Adrenal gland (tissue), 12 donors: ENCODE data around the gene ALPK3. TPM values are rescaled to one million over a fixed set of nuclear protein-coding genes. Genes with fewer than 3 reads are reported as not detected.
A peak's percentile ranks its signal among the peaks of the same experiment; 100 is the strongest.

Experiments used
- DNase-seq, 7 donors: peaks; one replicate each; pipeline ENCODE4 v3.0.0-alpha.2; 2019 to 2020
- H3K27ac ChIP-seq, 5 donors: fragments of 200-600 bp; sonication (generic) in 4 of 5; 1 replicate in 3 of 5; 2 replicates in 2 of 5; pipeline versions ENCODE4 v1.5.1 to v1.8.0; 2016 to 2020; ENCODE audit warnings: mild to moderate bottlenecking in 1 of 5
- H3K27me3 ChIP-seq: fragments of 200-600 bp; 2 replicates; pipeline ENCODE4 v1.8.0; 2021
- H3K36me3 ChIP-seq, 2 donors: fragments of 200-600 bp; replicated peaks in 1 of 2; 1 replicate in 1 of 2; 2 replicates in 1 of 2; pipeline versions ENCODE4 v1.5.1 to v1.8.0; 2018 to 2022
- H3K4me1 ChIP-seq, 2 donors: fragments of 200-600 bp; replicated peaks in 1 of 2; 1 replicate in 1 of 2; 2 replicates in 1 of 2; pipeline versions ENCODE4 v1.5.1 to v1.8.0; 2018 to 2021
- H3K4me3 ChIP-seq, 4 donors: fragments of 200-600 bp; sonication (generic) in 3 of 4; one replicate each; pipeline ENCODE4 v1.5.1; 2016 to 2018
- H3K9me3 ChIP-seq, 3 donors: fragments of 200-600 bp; sonication (generic) in 1 of 3; replicated peaks in 1 of 3; 1 replicate in 2 of 3; 2 replicates in 1 of 3; pipeline versions ENCODE4 v1.5.1 to v1.8.0; 2016 to 2021
- CTCF ChIP-seq, 6 experiments: fragments of 450-650 bp in 4 of 6; fragments of 200-600 bp in 2 of 6; sonication (generic) in 1 of 6; IDR thresholded peaks; 1 replicate in 5 of 6; 2 replicates in 1 of 6; pipeline versions ENCODE4 v1.5.1 to v1.8.0; 2016 to 2021; ENCODE audit warnings: antibody characterized with exemption in 6 of 6, mild to moderate bottlenecking in 2 of 6, moderate library complexity in 1 of 6
- POLR2A ChIP-seq, 2 donors: fragments of 450-650 bp; IDR thresholded peaks; one replicate each; pipeline ENCODE4 v1.6.1; 2017; ENCODE audit warnings: antibody characterized with exemption in 2 of 2, mild to moderate bottlenecking in 2 of 2, moderate library complexity in 1 of 2
- WGBS, 4 donors: extraction: QIAGEN DNeasy Blood & Tissue Kit in 2 of 4; methylation state at CpG; one replicate each; pipeline versions ENCODE4 v1.1.5 to v1.1.7; 2013 to 2017; 5-methylcytosine and 5-hydroxymethylcytosine counted together
- intact Hi-C, 2 donors: fragments of 100-400 bp; cut with DNase I; formaldehyde crosslinking; loops; one replicate each; pipeline versions ENCODE4 v1.14.1 to v1.15.0; 2022 to 2023
- polyA plus RNA-seq, 3 donors: library from polyadenylated mRNA; stranded (reverse); fragments of 200-250 nt in 2 of 3; fragments of 350-450 nt in 1 of 3; fragmentation: Illumina TruSeq in 1 of 3; extraction: RNeasy Lipid Tissue Mini Kit (QIAGEN cat#74804) in 1 of 3; gene quantifications; one replicate each; pipeline ENCODE4 v1.2.3, GENCODE V29; 2013 to 2014
- total RNA-seq, 9 donors: library from RNA; depleted of rRNA in 4 of 9; stranded (reverse); fragments of >200 nt in 4 of 9; fragments of 120-200 nt in 1 of 9; fragmentation: NEBNext Ultra II Directional in 1 of 9; extraction: Animal tissue kit (Norgen Biotek cat#: 25700) in 1 of 9; gene quantifications; one replicate each; pipeline versions ENCODE4 v1.1.0 to v1.2.4, GENCODE V29; 2013 to 2023
- donor health status: healthy with polysubstance abuse.
- donor health status: Bipolar disorder and iron deficiency.
- donor health status: DM: yes; HTN: yes; CAD: no.
- donor health status: DM: no; HTN: no; CAD: no.
- donor health status: DM: no; HTN: no; CAD: no.
- donor health status: DM: yes; HTN: yes; CAD: no.

ALPK3 gene
- total and polyA plus RNA-seq, 12 donors, result 5.8 to 39.3 (median 15.9) TPM

- no peak overlapping the region for H3K4me3 ChIP-seq
- no peaks in the 10 kb centered on the region for H3K9me3 ChIP-seq
- H3K36me3 ChIP-seq, result peaks cover 0 to 7% of the 10 kb centered on the region in 2 donors
- H3K27ac ChIP-seq, result peak overlapping the region in 2 of 5 donors; percentile 73 to 88
- peaks cover 10 to 16% of the 10 kb centered on the region in 2 donors for H3K4me1 ChIP-seq
- no peaks in the 10 kb centered on the region for H3K27me3 ChIP-seq
- WGBS, 4 donors, result 97 to 99% (median 98%) methylated on average over 23 of the region's 23 CpGs
- DNase-seq, result peak in 2 of 7 donors; percentile 20 to 49
- intact Hi-C loops, result no loop called here
- no peak for TF ChIP-seq CTCF (IDR thresholded peaks at IDR 0.05)
- no peak for TF ChIP-seq POLR2A (IDR thresholded peaks at IDR 0.05)
Measured at GRCh38 chr15:84839714-84840113, 22.6 kb downstream of the ALPK3 start.

- H3K27me3 ChIP-seq, result no peaks in the 10 kb centered on the region
- TF ChIP-seq CTCF (IDR thresholded peaks at IDR 0.05), result no peak
- TF ChIP-seq POLR2A (IDR thresholded peaks at IDR 0.05), result no peak
- intact Hi-C loops, result no loop called here
- peak overlapping the region in 4 of 5 donors; percentile 9 to 88 (median 79) for H3K27ac ChIP-seq
- WGBS, 4 donors, result 78 to 89% (median 86%) methylated on average over 7 to 10 of the region's 10 CpGs
- H3K4me3 ChIP-seq, result no peak overlapping the region
- peaks cover 10 to 16% of the 10 kb centered on the region in 2 donors for H3K4me1 ChIP-seq
- DNase-seq, result peak in 2 of 7 donors; percentile 28 to 55
- H3K36me3 ChIP-seq, result peaks cover 0 to 7% of the 10 kb centered on the region in 2 donors
- H3K9me3 ChIP-seq, result no peaks in the 10 kb centered on the region
Measured at GRCh38 chr15:84840255-84840654, 23.1 kb downstream of the ALPK3 start.

GRCh38 chr15:84840741-84841429 is 23.7 kb downstream of the ALPK3 start:
- peaks cover 0 to 7% of the 10 kb centered on the region in 2 donors for H3K36me3 ChIP-seq
- intact Hi-C loops, result no loop called here
- WGBS, 4 donors, result 56 to 65% (median 62%) methylated on average over 7 to 12 of the region's 12 CpGs
- H3K27ac ChIP-seq, result peak overlapping the region in 4 of 5 donors; percentile 30 to 88 (median 79)
- peaks cover 10 to 16% of the 10 kb centered on the region in 2 donors for H3K4me1 ChIP-seq
- no peaks in the 10 kb centered on the region for H3K9me3 ChIP-seq
- H3K27me3 ChIP-seq, result no peaks in the 10 kb centered on the region
- DNase-seq, result peak; percentile 87 to 96 (median 94)
- peak in 1 of 6 experiments; percentile 4 for TF ChIP-seq CTCF (IDR thresholded peaks at IDR 0.05)
- peak in 1 of 2 donors; percentile 36 for TF ChIP-seq POLR2A (IDR thresholded peaks at IDR 0.05)
- no peak overlapping the region for H3K4me3 ChIP-seq

GRCh38 chr15:84842781-84843180 is 25.6 kb downstream of the ALPK3 start:
- H3K4me3 ChIP-seq, result no peak overlapping the region
- intact Hi-C loops, result no loop called here
- TF ChIP-seq CTCF (IDR thresholded peaks at IDR 0.05) (no peak), POLR2A (IDR thresholded peaks at IDR 0.05) (no peak)
- peaks cover 0 to 7% of the 10 kb centered on the region in 2 donors for H3K36me3 ChIP-seq
- H3K4me1 ChIP-seq, result peaks cover 10 to 16% of the 10 kb centered on the region in 2 donors
- H3K27me3 ChIP-seq, result no peaks in the 10 kb centered on the region
- peak in 1 of 7 donors; percentile 17 for DNase-seq
- H3K27ac ChIP-seq, result no peak overlapping the region
- WGBS, 4 donors, result 92 to 100% (median 97%) methylated on average over 1 of the region's 1 CpG
- peaks cover 0 to 4% (median 0%) of the 10 kb centered on the region in 3 donors for H3K9me3 ChIP-seq
